SH-SY5Y (cell line): Measurements from ENCODE around the gene TTC1.

Experiments used
- GATA2 ChIP-seq: IDR thresholded peaks from 2 replicates; pipeline ENCODE4 v1.6.1; 2011; ENCODE audit warnings: mild to moderate bottlenecking, low read depth, low read length
- GATA3 ChIP-seq: IDR thresholded peaks from 2 replicates; pipeline ENCODE4 v1.6.1; 2011; ENCODE audit warnings: low read depth, mild to moderate bottlenecking, low read length, moderate library complexity

- TF ChIP-seq GATA3 (no peak), GATA2 (no peak)
Measured at GRCh38 chr5:159971514-159971913, 37.4 kb upstream of the TTC1 start.
